Ovary (tissue), 9 donors: Measurements from ENCODE around the gene RAI14. TPM values are rescaled to one million over a fixed set of nuclear protein-coding genes. Genes with fewer than 3 reads are reported as not detected.

Source experiments
- DNase-seq, 5 donors: peaks; one replicate each; pipeline ENCODE4 v3.0.0-alpha.2; 2019 to 2020
- H3K27ac ChIP-seq, 2 donors: fragments of 200-600 bp; one replicate each; pipeline versions ENCODE4 v1.5.1 to v1.8.0; 2019 to 2022
- H3K27me3 ChIP-seq: fragments of 200-600 bp; one replicate; pipeline ENCODE4 v1.8.0; 2022
- H3K36me3 ChIP-seq: fragments of 200-600 bp; sonication (generic); one replicate; pipeline ENCODE4 v1.5.1; 2019
- H3K4me1 ChIP-seq: one replicate; pipeline ENCODE4 v1.8.1; 2013; ENCODE audit warnings: mild to moderate bottlenecking, moderate library complexity; ENCODE audit not compliant: insufficient read depth
- H3K4me3 ChIP-seq: fragments of 200-600 bp; sonication (generic); one replicate; pipeline ENCODE4 v1.5.1; 2017
- H3K9me3 ChIP-seq, 2 donors: fragments of 200-600 bp in 1 of 2; sonication (generic) in 1 of 2; one replicate each; pipeline versions ENCODE4 v1.5.1 to v1.8.1; 2013 to 2019; ENCODE audit warnings: mild to moderate bottlenecking in 1 of 2, moderate library complexity in 1 of 2
- EP300 ChIP-seq: sonication (generic); formaldehyde crosslinking; IDR thresholded peaks from one replicate; pipeline ENCODE4 v1.6.1; 2017; ENCODE audit warnings: antibody characterized with exemption
- POLR2A ChIP-seq: fragments of 450-650 bp; IDR thresholded peaks from one replicate; pipeline ENCODE4 v1.6.1; 2017; ENCODE audit warnings: antibody characterized with exemption, mild to moderate bottlenecking, moderate library complexity
- WGBS, 3 donors: extraction: QIAGEN DNeasy Blood & Tissue Kit in 1 of 3; methylation state at CpG; one replicate each; pipeline versions ENCODE4 v1.1.5 to v1.1.7; 2013 to 2017; 5-methylcytosine and 5-hydroxymethylcytosine counted together
- intact Hi-C, 4 donors: fragments of 100-400 bp; cut with DNase I; formaldehyde crosslinking; loops; one replicate each; pipeline versions ENCODE4 v1.11.0 to v1.15.1; 2022 to 2023
- polyA plus RNA-seq, 2 donors: library from polyadenylated mRNA; stranded (reverse); fragments of 200-250 nt in 1 of 2; fragments of 350-450 nt in 1 of 2; fragmentation: Illumina TruSeq in 1 of 2; extraction: RNeasy Lipid Tissue Mini Kit (QIAGEN cat#74804) in 1 of 2; gene quantifications; one replicate each; pipeline ENCODE4 v1.2.3, GENCODE V29; 2013 to 2014
- total RNA-seq, 7 donors: library from RNA; depleted of rRNA in 2 of 7; stranded (reverse); fragments of >200 nt in 2 of 7; fragmentation: NEBNext Ultra II Directional in 3 of 7; extraction: Animal tissue kit (Norgen Biotek cat#: 25700) in 3 of 7; gene quantifications; one replicate each; pipeline versions ENCODE4 v1.1.0 to v1.2.4, GENCODE V29; 2016 to 2023
- TF ChIP-seq, protein P1 (sequence below), 3 donors: fragments of 450-650 bp in 2 of 3; fragments of 200-600 bp in 1 of 3; IDR thresholded peaks; one replicate each; pipeline versions ENCODE4 v1.5.1 to v1.8.0; 2016 to 2022; ENCODE audit warnings: antibody characterized with exemption in 3 of 3, mild to moderate bottlenecking in 1 of 3
- donor health status: DM: no; HTN: no; CAD: no; lungs with moderate emphysema.
- donor health status: DM: no; HTN: no; CAD: no.
- donor health status: Bipolar disorder and iron deficiency.
- donor health status: DM: yes; HTN: yes; CAD: no.
- donor health status: DM: no; HTN: no; CAD: no.
- donor health status: DM: yes; HTN: yes; CAD: no.

Gene RAI14
- total and polyA plus RNA-seq, 9 donors, result 8.2 to 36.1 (median 25.9) TPM

DNA sequence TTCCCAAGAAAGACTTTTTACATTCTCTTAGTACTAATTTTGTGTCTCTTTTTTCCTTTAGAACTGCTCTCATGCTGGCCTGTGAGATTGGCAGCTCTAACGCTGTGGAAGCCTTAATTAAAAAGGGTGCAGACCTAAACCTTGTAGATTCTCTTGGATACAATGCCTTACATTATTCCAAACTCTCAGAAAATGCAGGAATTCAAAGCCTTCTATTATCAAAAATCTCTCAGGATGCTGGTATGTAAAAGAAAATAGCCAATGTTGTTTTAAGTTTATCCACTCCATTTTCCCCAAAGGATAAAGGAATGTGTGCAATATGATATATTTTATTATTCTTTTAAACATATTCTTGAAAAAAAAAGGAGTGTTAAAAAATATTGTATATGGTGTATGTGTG lies 155.6 kb downstream of the RAI14 start:
- Histone ChIP-seq H3K9me3 (no peaks in the 10 kb centered on the region), H3K36me3 (no peaks in the 10 kb centered on the region), H3K4me3 (no peak overlapping the region), H3K27ac (no peak overlapping the region), H3K27me3 (no peaks in the 10 kb centered on the region), H3K4me1 (no peaks in the 10 kb centered on the region)
- intact Hi-C loops, result no loop called here
- WGBS, 3 donors, result 44 to 62% (median 58%) methylated on average over 1 of the region's 1 CpG
- DNase-seq, result no peak
- TF ChIP-seq, protein P1, sequence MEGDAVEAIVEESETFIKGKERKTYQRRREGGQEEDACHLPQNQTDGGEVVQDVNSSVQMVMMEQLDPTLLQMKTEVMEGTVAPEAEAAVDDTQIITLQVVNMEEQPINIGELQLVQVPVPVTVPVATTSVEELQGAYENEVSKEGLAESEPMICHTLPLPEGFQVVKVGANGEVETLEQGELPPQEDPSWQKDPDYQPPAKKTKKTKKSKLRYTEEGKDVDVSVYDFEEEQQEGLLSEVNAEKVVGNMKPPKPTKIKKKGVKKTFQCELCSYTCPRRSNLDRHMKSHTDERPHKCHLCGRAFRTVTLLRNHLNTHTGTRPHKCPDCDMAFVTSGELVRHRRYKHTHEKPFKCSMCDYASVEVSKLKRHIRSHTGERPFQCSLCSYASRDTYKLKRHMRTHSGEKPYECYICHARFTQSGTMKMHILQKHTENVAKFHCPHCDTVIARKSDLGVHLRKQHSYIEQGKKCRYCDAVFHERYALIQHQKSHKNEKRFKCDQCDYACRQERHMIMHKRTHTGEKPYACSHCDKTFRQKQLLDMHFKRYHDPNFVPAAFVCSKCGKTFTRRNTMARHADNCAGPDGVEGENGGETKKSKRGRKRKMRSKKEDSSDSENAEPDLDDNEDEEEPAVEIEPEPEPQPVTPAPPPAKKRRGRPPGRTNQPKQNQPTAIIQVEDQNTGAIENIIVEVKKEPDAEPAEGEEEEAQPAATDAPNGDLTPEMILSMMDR (IDR thresholded peaks at IDR 0.05), result no peak
- TF ChIP-seq EP300 (no peak), POLR2A (no peak)

DNA sequence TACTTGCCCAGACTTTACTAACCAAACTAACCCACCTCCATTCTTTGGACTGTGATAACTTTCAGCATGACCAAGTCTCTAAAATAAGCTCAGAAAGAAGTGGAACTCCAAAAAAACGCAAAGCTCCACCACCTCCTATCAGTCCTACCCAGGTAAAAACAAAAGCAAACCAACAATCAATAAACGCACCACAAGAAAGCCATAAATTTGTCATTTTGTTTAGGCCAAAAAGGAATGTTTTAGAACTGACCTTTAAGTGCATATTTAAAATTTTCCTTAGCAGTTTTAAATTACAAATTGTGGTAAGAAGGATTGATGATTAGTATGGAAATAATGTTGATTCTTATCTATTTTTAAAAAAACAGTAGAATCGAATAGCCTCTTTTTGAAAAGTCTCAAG lies 157.4 kb downstream of the RAI14 start:
- Histone ChIP-seq H3K4me1 (no peaks in the 10 kb centered on the region), H3K4me3 (no peak overlapping the region), H3K27me3 (no peaks in the 10 kb centered on the region), H3K27ac (no peak overlapping the region), H3K9me3 (no peaks in the 10 kb centered on the region), H3K36me3 (no peaks in the 10 kb centered on the region)
- 82 to 90% (median 90%) methylated on average over 3 of the region's 3 CpGs for WGBS, 3 donors
- no peak for DNase-seq
- intact Hi-C loops, result no loop called here
- no peak for TF ChIP-seq EP300

- TF ChIP-seq, protein P1 (IDR thresholded peaks at IDR 0.05), result no peak
- TF ChIP-seq EP300 (no peak), POLR2A (no peak)
- Histone ChIP-seq H3K27ac (no peak overlapping the region), H3K36me3 (no peaks in the 10 kb centered on the region), H3K4me3 (no peak overlapping the region), H3K27me3 (no peaks in the 10 kb centered on the region), H3K9me3 (no peaks in the 10 kb centered on the region), H3K4me1 (no peaks in the 10 kb centered on the region)
- no peak for DNase-seq
- intact Hi-C loops, result no loop called here
- WGBS, 3 donors, result 83 to 88% (median 84%) methylated on average over 3 of the region's 3 CpGs
These were observed 161.6 kb downstream of the RAI14 start for GRCh38 chr5:34817558-34818351.

GRCh38 chr5:34818717-34819116 lies 162.6 kb downstream of the RAI14 start:
- no peaks in the 10 kb centered on the region for H3K4me1 ChIP-seq
- no peak for DNase-seq
- no peaks in the 10 kb centered on the region for H3K27me3 ChIP-seq
- TF ChIP-seq POLR2A (no peak), EP300 (no peak)
- TF ChIP-seq, protein P1 (IDR thresholded peaks at IDR 0.05), result no peak
- WGBS, 3 donors, result 79 to 97% (median 95%) methylated on average over 3 of the region's 3 CpGs
- H3K36me3 ChIP-seq, result no peaks in the 10 kb centered on the region
- no peaks in the 10 kb centered on the region for H3K9me3 ChIP-seq
- no peak overlapping the region for H3K4me3 ChIP-seq
- H3K27ac ChIP-seq, result no peak overlapping the region
- intact Hi-C loops, result no loop called here

- Histone ChIP-seq H3K4me3 (no peak overlapping the region), H3K27ac (no peak overlapping the region), H3K27me3 (no peaks in the 10 kb centered on the region), H3K36me3 (no peaks in the 10 kb centered on the region), H3K4me1 (no peaks in the 10 kb centered on the region), H3K9me3 (no peaks in the 10 kb centered on the region)
- intact Hi-C loops, result no loop called here
- TF ChIP-seq, protein P1 (IDR thresholded peaks at IDR 0.05), result no peak
- no peak for TF ChIP-seq POLR2A
- TF ChIP-seq EP300, result no peak
- 92 to 99% (median 97%) methylated on average over 1 of the region's 1 CpG for WGBS, 3 donors
- no peak for DNase-seq
These were observed 164.5 kb downstream of the RAI14 start for GRCh38 chr5:34820593-34820992.
